Right lobe of liver (tissue), 4 donors: ENCODE data around the gene PDE4A.

Source experiments
- CTCF ChIP-seq, 4 donors: fragments of 200-600 bp in 3 of 4; fragments of 450-650 bp in 1 of 4; IDR thresholded peaks; one replicate each; pipeline versions ENCODE4 v1.5.1 to v1.8.0; 2016 to 2022; ENCODE audit warnings: antibody characterized with exemption in 4 of 4, mild to moderate bottlenecking in 2 of 4
- POLR2A ChIP-seq: fragments of 450-650 bp; IDR thresholded peaks from one replicate; pipeline ENCODE4 v1.6.1; 2017; ENCODE audit warnings: antibody characterized with exemption, mild to moderate bottlenecking
- donor health status: DM: no; HTN: no; CAD: no.
- donor health status: DM: no; HTN: no; CAD: no.
- donor health status: DM: no; HTN: yes; CAD: no.

GRCh38 chr19:10427169-10427568 lies 6.8 kb downstream of the PDE4A start:
- no peak for TF ChIP-seq CTCF (IDR thresholded peaks at IDR 0.05)
- no peak for TF ChIP-seq POLR2A
